DMS 273 (cell line): Measurements from ENCODE around the gene ARID5B.

Experiments
- DNase-seq: peaks from one replicate; lab custom pipeline; 2025; ENCODE audit not compliant: unreplicated experiment; lab: John Stamatoyannopoulos, UW

ARID5B gene

DNA sequence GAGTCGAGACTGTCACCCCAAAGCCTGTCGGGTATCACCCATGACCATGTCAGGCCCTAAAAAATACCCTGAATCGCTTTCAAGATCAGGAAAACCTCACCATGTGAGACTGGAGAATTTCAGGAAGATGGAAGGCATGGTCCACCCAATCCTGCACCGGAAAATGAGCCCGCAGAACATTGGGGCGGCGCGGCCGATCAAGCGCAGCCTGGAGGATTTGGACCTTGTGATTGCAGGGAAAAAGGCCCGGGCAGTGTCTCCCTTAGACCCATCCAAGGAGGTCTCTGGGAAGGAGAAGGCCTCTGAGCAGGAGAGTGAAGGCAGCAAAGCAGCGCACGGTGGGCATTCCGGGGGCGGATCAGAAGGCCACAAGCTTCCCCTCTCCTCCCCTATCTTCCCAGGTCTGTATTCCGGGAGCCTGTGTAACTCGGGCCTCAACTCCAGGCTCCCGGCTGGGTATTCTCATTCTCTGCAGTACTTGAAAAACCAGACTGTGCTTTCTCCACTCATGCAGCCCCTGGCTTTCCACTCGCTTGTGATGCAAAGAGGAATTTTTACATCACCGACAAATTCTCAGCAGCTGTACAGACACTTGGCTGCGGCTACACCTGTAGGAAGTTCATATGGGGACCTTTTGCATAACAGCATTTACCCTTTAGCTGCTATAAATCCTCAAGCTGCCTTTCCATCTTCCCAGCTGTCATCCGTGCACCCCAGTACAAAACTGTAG, 191.0 kb downstream of the ARID5B start:
- DNase-seq, result no peak

DNA sequence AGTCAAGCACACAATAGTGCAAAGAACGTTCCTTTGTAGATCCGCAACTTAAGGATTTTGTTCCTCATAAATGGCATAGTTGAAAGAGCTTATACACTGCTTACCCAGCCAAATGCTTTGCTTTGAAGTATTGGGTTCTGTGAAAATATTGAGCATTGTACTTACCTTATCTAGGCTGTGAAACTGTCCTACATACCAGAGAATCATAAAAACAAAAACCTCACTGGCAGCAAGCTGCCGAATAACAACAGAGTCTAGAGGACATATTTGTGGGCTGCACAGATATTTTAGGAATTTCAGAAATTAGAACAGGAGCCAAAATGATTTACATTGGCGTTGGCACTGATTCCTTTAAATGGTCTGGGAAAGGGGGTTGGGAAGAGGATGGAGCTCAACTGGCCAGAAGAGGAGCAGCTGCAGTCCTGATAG, 192.4 kb downstream of the ARID5B start:
- no peak for DNase-seq

DNA sequence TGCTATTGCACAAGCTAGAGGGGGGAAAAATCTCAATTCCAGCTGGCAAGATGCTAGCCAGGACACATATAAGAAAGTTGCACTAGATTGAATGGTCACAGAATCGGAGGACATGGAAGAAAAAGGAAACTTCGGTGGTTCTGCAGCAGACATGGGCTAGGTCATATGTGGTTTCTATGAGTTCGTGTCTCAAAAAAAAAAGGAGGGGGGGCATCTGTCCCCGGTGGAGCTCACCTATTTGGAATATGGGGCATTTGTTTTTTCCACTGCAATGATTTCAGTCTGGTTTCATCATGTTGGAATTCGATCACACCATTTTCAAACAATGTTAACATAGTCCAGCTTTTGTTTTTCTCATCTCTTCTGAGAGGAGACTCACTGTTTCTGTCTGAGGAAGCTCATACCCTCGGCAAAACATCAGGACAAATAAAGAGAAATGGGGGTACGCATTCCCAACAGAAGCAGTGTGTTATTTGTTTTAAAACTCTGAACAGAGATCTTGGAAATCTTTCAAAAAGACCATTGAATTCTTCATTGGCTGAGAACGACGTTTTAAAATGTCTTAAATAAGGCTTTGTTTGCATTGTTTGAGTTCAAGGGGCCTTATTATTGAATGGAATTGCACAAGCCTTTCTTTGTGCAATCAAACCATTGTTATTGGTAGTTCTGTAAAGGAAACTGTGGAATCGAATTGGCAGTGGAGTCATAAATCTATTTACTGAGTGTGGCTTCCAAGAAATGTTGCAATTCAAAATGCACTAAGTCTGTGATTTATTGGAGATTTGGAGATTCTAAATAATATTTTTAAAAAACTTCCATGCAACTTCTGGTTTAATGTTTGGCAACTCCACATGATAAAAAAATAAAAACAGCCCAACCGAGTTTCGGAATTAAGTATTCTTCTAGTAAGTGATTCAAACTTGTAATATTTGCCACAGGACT, 194.0 kb downstream of the ARID5B start:
- DNase-seq, result no peak

DNA sequence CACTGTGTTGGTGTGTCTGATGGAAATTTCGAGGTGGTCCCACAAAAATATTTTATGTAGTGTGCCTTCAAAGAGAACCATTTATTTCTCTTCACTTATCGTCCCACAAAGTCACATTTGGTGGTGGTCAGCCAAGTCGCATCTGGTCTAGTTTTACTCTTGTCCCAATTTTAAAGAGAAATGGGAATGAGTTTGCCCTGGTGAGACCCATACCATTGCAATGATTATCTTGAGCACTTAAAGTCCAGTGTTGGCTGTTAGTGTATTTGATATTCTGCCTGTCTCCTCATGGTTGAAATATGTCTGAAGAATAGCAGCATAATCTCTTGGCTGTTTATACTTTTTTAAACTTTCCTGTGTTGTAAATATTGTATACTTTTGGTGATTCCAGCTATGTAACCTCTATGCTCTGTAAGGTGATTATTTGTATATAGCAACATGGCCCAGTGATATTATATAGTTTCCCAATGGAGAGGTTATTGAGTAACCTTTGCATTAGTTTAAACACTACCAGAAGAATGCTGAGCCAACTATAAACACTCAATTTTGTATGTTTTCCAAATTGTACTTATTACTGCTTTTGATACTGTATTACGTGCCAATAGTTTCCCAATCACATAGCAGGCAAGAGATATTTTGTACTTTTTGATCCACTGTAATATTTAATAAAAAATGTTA, 194.9 kb downstream of the ARID5B start:
- DNase-seq, result no peak

DNA sequence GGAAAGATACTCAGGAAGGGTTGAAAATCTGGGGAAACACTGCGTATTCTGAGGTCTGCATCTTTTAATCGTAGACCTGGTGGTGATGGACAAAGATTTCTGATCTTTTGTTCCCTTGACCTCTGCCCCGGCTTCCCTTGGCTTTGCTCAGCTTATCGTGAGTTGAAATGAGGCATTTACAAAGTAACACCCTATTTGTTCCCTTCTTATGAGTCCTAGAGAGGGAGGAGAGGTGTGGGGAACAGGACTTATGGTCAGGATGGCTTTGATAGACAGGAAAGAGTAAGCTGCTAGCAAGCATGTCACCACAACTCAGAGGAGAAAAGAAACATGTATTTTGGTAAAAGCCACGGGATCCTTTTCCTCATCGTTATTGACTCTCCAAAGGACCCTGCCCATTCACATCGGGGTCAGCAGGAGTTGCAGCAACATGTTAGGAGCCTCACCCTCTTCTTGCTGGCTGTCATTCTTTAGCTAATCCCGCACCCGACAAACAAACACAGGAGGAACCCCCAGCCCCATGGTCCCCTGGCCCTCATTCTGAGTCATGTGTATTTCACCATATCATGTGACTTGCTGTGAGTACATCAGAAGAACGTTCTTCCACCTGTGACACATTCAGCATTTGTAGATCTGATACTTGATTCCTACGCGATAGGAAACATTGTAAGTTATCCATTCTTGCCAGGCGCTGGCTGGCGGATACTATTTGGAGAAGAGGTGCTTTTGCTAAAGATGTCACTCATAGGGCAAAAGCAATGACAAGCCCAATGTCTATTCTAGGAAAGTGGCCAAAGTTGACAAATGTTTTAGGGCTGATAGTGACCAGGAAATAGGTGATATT, 197.0 kb downstream of the ARID5B start:
- no peak for DNase-seq

DNA sequence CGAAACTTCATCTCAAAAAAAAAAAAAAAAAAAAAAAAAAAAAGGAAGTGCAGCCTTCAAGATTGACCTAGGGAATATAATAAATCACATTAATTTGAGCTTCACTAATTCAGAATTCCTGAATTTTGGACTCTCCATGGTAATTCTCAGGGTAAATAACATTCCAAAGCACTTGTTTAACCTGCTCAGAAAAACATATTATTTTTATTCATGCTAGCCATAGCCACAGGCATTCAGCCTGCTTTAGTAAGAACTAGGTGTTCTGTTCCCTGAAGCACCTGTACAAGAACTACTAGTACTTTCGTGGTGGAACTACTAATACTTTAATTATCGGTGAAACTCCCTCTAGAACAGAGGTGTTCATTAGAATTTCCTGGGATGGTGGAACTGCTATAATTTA, 197.8 kb downstream of the ARID5B start:
- DNase-seq, result no peak

DNA sequence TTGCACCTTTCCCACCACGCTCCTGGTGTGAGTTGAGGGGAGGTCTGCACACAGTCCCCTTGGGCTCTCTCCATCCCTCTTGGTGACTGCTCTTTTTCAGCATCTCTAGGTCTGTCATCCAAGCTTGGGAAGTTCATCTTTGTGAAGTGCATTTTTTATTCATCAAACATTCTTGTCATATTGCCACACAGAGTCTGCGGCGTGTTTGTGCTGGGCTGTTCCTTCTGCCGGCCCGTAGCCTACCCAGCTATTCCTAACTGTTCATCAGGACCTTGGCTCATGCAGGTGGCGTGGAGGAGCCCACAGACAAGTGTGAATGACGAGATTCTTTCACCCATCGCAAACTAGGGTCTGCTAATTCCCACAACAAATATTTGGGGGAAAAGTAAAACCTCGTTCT, 202.4 kb downstream of the ARID5B start:
- DNase-seq, result no peak

DNA sequence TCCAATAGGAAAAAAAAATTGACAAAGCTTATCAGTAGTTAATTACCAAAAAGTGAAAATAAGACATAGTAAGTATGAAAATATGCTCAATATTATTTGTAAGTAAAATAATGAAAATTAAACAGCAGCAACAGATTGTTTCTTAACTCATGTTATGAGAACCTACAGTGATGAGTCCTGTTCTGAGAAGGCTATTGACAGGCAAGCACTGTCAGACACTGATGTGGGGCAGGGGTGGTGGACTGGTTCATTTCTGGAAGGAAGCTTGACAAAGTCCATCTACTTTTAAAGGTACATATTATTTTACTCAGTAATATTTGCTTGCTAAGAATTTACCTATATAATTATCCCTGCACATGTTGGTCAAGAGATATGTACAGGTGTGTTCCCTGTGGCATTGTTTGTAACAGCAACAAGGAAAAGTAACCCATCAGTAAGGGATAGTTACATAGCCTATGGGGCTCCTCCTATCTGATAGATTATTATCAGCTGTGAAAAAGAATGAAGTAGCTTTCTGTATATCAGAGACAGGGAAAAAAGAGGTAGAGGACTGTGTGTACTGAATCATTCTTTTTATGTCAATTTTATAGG, 205.5 kb downstream of the ARID5B start:
- DNase-seq, result no peak

DNA sequence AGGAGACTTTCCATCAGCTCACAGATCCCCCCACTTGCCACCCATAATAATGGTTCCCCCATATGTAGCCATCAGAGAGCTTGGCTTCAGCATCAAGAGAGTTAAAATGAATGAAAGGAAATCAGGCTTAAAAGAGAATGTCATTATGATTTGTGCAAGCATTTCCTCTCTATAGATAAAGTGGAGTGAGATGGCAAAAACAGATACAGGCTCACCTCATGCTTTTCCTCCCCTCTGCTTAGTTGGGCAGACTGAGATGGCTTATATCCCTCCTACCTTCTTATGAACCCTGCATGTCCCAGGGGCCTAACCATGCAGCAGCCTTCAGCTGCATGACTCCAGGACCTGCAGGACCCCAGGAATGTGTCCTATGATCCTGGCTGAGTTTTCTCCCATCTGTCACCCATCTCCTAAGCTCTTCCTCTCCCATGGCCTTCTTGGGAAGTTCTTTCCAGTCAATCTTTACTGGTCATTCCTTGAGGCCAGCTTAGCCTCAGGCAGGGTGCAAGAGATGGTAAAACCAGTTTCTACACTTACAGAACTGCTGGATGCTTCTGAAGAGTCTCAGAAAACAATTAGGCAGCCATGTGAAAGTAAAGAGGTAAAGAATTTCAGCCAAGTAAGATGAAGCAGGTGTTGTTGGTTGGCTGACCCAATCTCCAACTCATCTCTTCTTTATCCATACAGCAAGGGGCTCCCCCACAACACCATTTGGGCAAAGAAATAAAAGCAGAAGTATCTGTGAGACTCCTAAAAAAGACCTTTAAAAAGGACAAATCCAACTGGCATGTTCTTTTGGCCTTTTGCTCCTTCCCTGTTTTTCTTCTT, 207.5 kb downstream of the ARID5B start:
- DNase-seq, result no peak

DNA sequence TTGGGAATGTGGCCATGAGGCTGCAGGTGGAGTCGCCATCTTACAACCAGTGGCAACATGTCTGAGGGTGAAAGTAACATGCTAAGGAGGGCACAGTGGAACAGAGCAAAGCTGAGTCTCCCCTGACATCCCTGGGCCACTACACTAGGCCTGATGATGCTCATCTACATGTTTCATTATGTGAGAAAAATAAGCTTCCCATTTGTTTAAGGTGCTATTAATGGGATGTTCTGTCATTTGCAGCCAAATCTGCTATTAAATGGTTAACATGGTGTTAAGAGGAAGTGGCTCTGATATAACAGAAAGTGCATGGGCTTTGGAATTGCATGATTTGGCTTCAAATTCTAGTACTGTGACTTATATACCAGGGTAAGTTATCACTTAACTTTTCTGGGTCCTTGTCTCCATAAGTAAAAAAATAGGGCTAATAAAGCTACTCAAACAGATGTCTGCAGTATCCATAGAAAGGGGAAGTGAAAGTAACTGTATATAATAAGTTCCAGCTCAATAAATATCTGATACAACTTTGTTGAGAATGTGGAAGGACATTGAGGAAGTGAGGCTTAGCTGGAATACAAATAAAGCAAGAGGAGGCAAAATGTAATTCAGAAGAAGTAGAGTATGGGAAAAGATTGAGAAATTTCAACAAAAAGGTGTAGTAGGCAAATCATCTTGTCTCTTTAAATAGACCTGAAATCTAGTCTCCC, 208.2 kb downstream of the ARID5B start:
- DNase-seq, result no peak

DNA sequence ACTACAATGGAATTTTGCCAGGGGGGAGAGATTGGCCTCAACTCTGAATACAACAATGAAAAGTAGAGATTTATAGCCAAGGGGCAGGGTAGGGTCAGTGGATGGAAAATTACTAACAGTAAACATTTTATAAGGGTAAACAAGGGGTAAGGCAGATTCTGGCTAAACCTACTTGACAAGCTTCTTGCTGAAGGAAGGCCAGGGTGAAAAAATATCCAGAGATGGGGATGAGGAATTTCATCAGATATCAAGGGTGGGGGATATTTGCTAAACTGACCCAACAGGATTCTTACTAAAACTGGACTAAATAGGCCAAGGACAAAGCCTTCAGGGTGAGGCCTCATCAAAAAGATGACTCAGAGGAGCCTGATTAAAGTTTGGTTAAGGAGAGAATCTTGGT, 210.8 kb downstream of the ARID5B start:
- no peak for DNase-seq

DNA sequence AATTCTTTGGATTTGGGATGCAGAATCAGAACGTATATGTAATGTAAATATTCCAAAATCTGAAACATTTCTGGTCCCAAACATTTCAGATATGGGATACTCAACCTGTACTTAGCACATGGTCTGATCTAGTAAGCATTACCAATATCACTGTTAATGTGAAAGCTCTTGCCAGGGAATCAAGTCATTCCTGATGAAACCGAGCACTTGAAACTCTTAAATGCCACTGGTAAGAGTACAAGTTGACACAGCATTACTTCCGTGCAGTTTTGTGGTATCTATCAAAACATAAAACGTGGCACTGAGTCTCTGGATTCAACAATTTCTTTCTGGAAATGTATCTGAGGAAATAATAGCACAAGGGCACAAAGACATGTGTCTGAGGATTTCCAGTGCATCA, 211.5 kb downstream of the ARID5B start:
- DNase-seq, result no peak

DNA sequence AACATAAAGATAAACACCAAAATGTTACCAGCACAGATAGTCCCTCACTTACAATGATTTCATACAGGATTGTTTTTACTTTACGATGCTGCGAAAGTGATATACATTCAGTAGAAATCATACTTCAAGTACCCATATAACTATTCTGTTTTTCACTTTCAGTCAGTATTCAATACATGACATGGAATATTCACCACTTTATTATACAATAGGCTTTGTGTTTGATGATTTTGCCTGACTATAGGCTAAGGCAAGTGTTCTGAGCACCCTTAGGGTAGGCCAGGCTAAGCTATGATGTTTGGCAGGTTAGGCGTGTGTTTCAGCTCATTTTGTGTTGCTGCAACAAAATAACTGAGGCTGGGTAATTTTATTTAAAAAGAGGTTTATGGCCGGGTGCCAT, 212.2 kb downstream of the ARID5B start:
- DNase-seq, result no peak

DNA sequence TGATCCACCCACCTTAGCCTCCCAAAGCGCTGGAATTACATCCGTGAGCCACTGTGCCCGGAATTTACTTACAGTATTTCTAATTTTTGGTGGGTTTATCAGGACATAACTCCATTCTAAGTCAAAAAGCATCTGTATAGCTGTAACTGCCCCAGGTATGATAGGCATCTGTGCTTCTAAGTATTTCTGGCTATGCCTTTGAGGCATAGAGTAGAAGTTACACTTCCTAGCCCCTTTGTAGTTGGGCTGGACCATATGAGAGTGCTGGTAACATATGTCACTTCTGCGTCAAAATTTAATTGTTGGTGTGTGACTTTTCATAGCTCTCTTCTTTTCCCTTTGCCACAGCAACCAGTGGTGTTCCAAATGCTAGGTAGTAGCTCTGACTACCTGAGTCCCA, 213.8 kb downstream of the ARID5B start:
- no peak for DNase-seq

DNA sequence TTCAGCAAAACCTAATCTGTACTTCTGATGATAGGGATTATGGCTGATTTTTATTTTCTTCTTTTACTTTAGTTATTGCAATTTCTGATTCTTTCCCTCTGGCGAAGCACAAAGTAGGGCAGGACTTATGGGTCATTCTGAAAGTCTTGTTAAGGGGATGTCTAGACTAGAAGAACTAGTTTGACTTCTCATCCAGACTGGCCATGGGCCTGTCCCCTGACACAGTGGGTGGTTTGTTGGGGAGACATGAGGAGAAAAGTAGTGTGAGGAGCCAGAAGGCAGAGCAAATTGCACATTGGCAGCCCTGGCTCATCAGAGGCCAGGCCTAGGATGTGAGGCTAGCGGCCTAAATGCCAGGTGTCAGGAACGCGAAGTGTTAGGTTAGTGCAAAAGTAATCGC, 214.3 kb downstream of the ARID5B start:
- no peak for DNase-seq

DNA sequence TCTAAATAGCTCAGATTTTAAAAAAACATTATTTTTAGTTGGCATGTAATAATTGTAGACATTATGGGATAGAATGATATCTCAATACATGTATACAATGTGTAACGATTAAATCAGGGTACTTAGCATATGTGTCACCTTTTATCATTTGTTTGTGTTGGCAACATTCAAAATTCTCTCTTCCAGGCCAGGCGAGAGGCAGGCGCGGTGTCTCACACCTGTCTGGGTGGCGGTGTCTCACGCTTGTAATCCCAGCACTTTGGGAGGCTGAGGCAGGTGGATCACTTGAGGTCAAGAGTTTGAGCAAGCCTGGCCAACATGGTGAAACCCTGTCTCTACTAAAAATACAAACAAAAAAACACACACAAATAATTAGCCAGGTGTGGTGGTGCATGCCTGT, 215.4 kb downstream of the ARID5B start:
- no peak for DNase-seq

DNA sequence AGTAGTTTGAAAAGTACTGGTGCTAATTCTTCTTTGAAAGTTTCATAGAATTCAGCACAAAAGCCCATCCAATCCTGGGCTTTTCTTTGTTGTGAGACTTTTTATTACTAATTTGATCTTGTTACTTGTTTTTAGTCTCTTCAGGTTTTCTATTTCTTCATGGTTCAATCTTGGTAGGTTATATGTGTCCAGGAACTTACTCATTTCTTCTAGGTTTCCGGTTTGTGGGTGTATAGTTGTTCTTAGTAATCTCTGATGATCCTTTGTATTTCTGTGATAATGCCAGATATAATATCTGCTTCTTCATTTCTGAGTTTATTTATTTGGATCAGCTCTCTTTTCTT, 219.7 kb downstream of the ARID5B start:
- no peak for DNase-seq

DNA sequence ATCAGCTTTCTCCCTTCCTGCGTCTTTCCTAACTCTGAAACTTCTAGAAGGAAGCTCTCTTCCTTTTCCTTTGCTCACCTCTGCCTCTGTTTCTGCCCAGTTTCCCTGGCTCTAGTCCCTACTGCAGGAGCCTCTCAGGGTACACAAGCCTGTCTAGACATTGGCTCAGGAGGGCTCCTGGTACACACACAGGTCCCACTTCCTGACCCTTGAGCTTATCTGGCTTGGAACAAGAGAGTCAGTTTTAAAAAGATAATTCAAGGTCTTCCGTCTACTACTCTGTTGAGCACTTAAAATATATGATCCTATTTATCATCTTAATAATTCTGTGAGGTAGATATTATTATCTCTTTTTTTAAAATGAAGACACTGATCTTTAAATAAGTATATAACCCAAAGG, 226.5 kb downstream of the ARID5B start:
- no peak for DNase-seq

DNA sequence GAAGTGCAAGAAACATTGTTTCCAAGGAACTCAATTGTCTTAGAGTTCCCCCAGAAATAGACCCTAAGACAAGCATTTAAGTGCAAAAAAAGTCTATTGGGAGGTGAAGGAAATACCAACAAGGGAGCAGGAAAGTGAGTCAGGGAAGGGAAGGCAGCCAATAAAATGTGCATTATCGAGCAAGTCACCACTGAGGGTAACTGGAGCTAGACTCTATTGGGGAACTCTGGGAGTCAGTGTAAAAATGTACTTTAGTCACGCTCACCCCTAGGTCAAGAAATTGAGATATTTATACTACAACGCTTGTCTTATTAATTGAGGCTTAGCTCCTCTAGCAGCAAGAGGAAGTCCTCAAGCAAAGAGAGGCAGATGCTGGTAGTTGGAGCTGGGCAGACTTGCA, 229.4 kb downstream of the ARID5B start:
- DNase-seq, result no peak
